Esophagus squamous epithelium (tissue), 5 donors: ENCODE results near the gene RAB1B. TPM values are rescaled to one million over a fixed set of nuclear protein-coding genes. Genes with fewer than 3 reads are reported as not detected.

Experiments
- DNase-seq: peaks from one replicate; lab custom pipeline; 2025; lab: John Stamatoyannopoulos, UW
- H3K27ac ChIP-seq, 4 donors: fragments of 200-600 bp; sonication (generic); one replicate each; pipeline ENCODE4 v1.5.1; 2016 to 2019; ENCODE audit warnings: mild to moderate bottlenecking in 1 of 4
- H3K27me3 ChIP-seq, 4 donors: fragments of 200-600 bp; sonication (generic); 1 replicate in 3 of 4; 2 replicates in 1 of 4; pipeline versions ENCODE4 v1.5.1 to v1.6.0; 2017 to 2021; ENCODE audit warnings: antibody characterized with exemption in 1 of 4
- H3K36me3 ChIP-seq, 3 donors: fragments of 200-600 bp; sonication (generic); one replicate each; pipeline ENCODE4 v1.5.1; 2016 to 2019
- H3K4me1 ChIP-seq, 3 donors: fragments of 200-600 bp; sonication (generic); one replicate each; pipeline ENCODE4 v1.5.1; 2017 to 2019
- H3K4me3 ChIP-seq, 4 donors: fragments of 200-600 bp; sonication (generic); 1 replicate in 3 of 4; 2 replicates in 1 of 4; pipeline ENCODE4 v1.5.1; 2016 to 2019; ENCODE audit warnings: mild to moderate bottlenecking in 2 of 4, moderate library complexity in 1 of 4
- H3K9me3 ChIP-seq, 3 donors: fragments of 200-600 bp; sonication (generic); one replicate each; pipeline ENCODE4 v1.5.1; 2016 to 2019
- CTCF ChIP-seq, 6 experiments: fragments of 450-650 bp in 4 of 6; fragments of 200-600 bp in 2 of 6; sonication (generic) in 2 of 6; IDR thresholded peaks; one replicate each; pipeline ENCODE4 v1.5.1; 2016 to 2019; ENCODE audit warnings: antibody characterized with exemption in 6 of 6, mild to moderate bottlenecking in 4 of 6, moderate library complexity in 4 of 6
- POLR2A ChIP-seq, 4 donors: fragments of 450-650 bp; IDR thresholded peaks; one replicate each; pipeline ENCODE4 v1.6.1; 2017; ENCODE audit warnings: antibody characterized with exemption in 4 of 4, mild to moderate bottlenecking in 4 of 4, moderate library complexity in 3 of 4
- WGBS, 2 donors: methylation state at CpG; one replicate each; pipeline ENCODE4 v1.1.5; 2018; 5-methylcytosine and 5-hydroxymethylcytosine counted together
- intact Hi-C: fragments of 100-400 bp; cut with DNase I; formaldehyde crosslinking; loops from one replicate; pipeline ENCODE4 v1.15.0; 2022
- total RNA-seq, 4 donors: library from RNA; depleted of rRNA; stranded (reverse); fragments of >200 nt; gene quantifications; one replicate each; pipeline ENCODE4 v1.1.0, GENCODE V29; 2016
- donor health status: DM: yes; HTN: yes; CAD: no.

RAB1B gene
- total RNA-seq, 4 donors from 2014 or later: 83.7 to 148 (median 110) TPM

GRCh38 chr11:66243782-66244535 is 24.5 kb upstream of the RAB1B start:
- Histone ChIP-seq H3K4me1 (no peaks in the 10 kb centered on the region), H3K4me3 (no peak overlapping the region), H3K9me3 (no peaks in the 10 kb centered on the region), H3K27me3 (no peaks in the 10 kb centered on the region), H3K27ac (no peak overlapping the region), H3K36me3 (peaks cover 18 to 93% (median 28%) of the 10 kb centered on the region in 3 donors)
- TF ChIP-seq CTCF (IDR thresholded peaks at IDR 0.05) (no peak), POLR2A (IDR thresholded peaks at IDR 0.05) (no peak)
- intact Hi-C loops: no loop called here
- DNase-seq: no peak
- WGBS, 2 donors: 76 to 80% methylated on average over 13 of the region's 13 CpGs

- no peak for DNase-seq
- Histone ChIP-seq H3K9me3 (no peaks in the 10 kb centered on the region), H3K36me3 (peaks cover 2 to 79% (median 9%) of the 10 kb centered on the region in 3 donors), H3K4me3 (no peak overlapping the region), H3K4me1 (no peaks in the 10 kb centered on the region), H3K27me3 (no peaks in the 10 kb centered on the region), H3K27ac (no peak overlapping the region)
- TF ChIP-seq POLR2A (IDR thresholded peaks at IDR 0.05) (no peak), CTCF (IDR thresholded peaks at IDR 0.05) (no peak)
- WGBS, 2 donors: 76 to 93% methylated on average over 4 of the region's 4 CpGs
- intact Hi-C loops: no loop called here
Measured at GRCh38 chr11:66247295-66247694, 21.1 kb upstream of the RAB1B start.

- Histone ChIP-seq H3K4me1 (no peaks in the 10 kb centered on the region), H3K27me3 (no peaks in the 10 kb centered on the region), H3K36me3 (peaks cover 0 to 74% (median 9%) of the 10 kb centered on the region in 3 donors), H3K27ac (no peak overlapping the region), H3K4me3 (no peak overlapping the region), H3K9me3 (no peaks in the 10 kb centered on the region)
- no peak for TF ChIP-seq POLR2A (IDR thresholded peaks at IDR 0.05)
- no peak for TF ChIP-seq CTCF (IDR thresholded peaks at IDR 0.05)
- no peak for DNase-seq
- WGBS, 2 donors: 90 to 92% methylated on average over 3 of the region's 3 CpGs
- intact Hi-C loops: no loop called here
Measured at GRCh38 chr11:66247801-66248200, 20.6 kb upstream of the RAB1B start.

GRCh38 chr11:66248903-66249302 is 19.5 kb upstream of the RAB1B start:
- intact Hi-C loops: no loop called here
- no peak for DNase-seq

More at GRCh38 chr11:66248903-66249302, 19.5 kb upstream of the RAB1B start:
- whole genome bisulfite sequencing, 2 donors: 79 to 82% methylated on average over 3 to 5 of the region's 6 CpGs
- Histone ChIP-seq H3K27me3 (no peaks in the 10 kb centered on the region), H3K4me3 (no peak overlapping the region), H3K36me3 (peaks cover 0 to 63% (median 6%) of the 10 kb centered on the region in 3 donors), H3K27ac (no peak overlapping the region), H3K9me3 (no peaks in the 10 kb centered on the region), H3K4me1 (no peaks in the 10 kb centered on the region)
- TF ChIP-seq POLR2A (IDR thresholded peaks at IDR 0.05): no peak
- TF ChIP-seq CTCF (IDR thresholded peaks at IDR 0.05): no peak
